Measurements from ENCODE around the gene BCKDK.
"Not testable (repeated sequence)": the region's sequence is repeated elsewhere in the genome, so short reads cannot be mapped to it uniquely, and the experiment has no call there.

The BCKDK gene

GRCh38 chr16:31120129-31120528 is 11.9 kb downstream of the BCKDK start:
- DNase-seq (ENCODE audit: low read depth, low spot score), result no peak

GRCh38 chr16:31125844-31126243 is 17.7 kb downstream of the BCKDK start:
- DNase-seq (ENCODE audit: low read depth, low spot score), result no peak

GRCh38 chr16:31127182-31127581 is 19.0 kb downstream of the BCKDK start:
- no peak for DNase-seq (ENCODE audit: low read depth, low spot score)

GRCh38 chr16:31128711-31129567 is 20.8 kb downstream of the BCKDK start:
- no peak for DNase-seq (ENCODE audit: low read depth, low spot score)

GRCh38 chr16:31129568-31130335 is 21.6 kb downstream of the BCKDK start:
- DNase-seq (ENCODE audit: low read depth, low spot score), result peak; percentile 33

GRCh38 chr16:31130336-31130891 is 22.2 kb downstream of the BCKDK start:
- no peak for DNase-seq (ENCODE audit: low read depth, low spot score)

- DNase-seq (ENCODE audit: low read depth, low spot score), result no peak
These were observed 22.7 kb downstream of the BCKDK start for GRCh38 chr16:31130899-31131298.

- no peak for DNase-seq (ENCODE audit: low read depth, low spot score)
These were observed 23.2 kb downstream of the BCKDK start for GRCh38 chr16:31131416-31131815.

GRCh38 chr16:31131841-31132271 is 23.7 kb downstream of the BCKDK start:
- DNase-seq (ENCODE audit: low read depth, low spot score), result no peak

GRCh38 chr16:31132303-31132979 is 24.3 kb downstream of the BCKDK start:
- DNase-seq (ENCODE audit: low read depth, low spot score), result no peak

- DNase-seq (ENCODE audit: low read depth, low spot score), result no peak
These were observed 24.9 kb downstream of the BCKDK start for GRCh38 chr16:31133046-31133501.

- DNase-seq (ENCODE audit: low read depth, low spot score), result peak; percentile 57
These were observed 25.9 kb downstream of the BCKDK start for GRCh38 chr16:31134091-31134571.

GRCh38 chr16:31134625-31135534 is 26.7 kb downstream of the BCKDK start:
- peak; percentile 31 for DNase-seq (ENCODE audit: low read depth, low spot score)

- DNase-seq (ENCODE audit: low read depth, low spot score), result no peak
These were observed 27.5 kb downstream of the BCKDK start, which contains the start of gene PRSS8 for GRCh38 chr16:31135535-31136286. Gene PRSS8 (minus strand): TSS chr16:31135727. CDS start chr16:31135498, 229 bp downstream.

- no peak for DNase-seq (ENCODE audit: low read depth, low spot score)
These were observed 28.1 kb downstream of the BCKDK start for GRCh38 chr16:31136287-31136662.

- DNase-seq (ENCODE audit: low read depth, low spot score), result not testable (repeated sequence)
These were observed 28.8 kb downstream of the BCKDK start for GRCh38 chr16:31136822-31137499.

GRCh38 chr16:31138621-31139578 is 30.7 kb downstream of the BCKDK start:
- DNase-seq (ENCODE audit: low read depth, low spot score), result peak; percentile 91

GRCh38 chr16:31141071-31141469 is 32.9 kb downstream of the BCKDK start:
- DNase-seq (ENCODE audit: low read depth, low spot score), result not testable (repeated sequence)
